MCF 10A (cell line): ENCODE measurements around the gene SYT1. TPM values are rescaled to one million over a fixed set of nuclear protein-coding genes. Genes with fewer than 3 reads are reported as not detected.

Experiments
- BruUV-seq: library from RNA; stranded (reverse); fragments of 400-500 nt; replicated peaks from 2 replicates; lab custom pipeline; 2021; lab: Mats Ljungman, UMichigan
- CTCF ChIA-PET: fragments of 300-600 bp; sonication (Branson Sonifier 250); formaldehyde crosslinking; extraction: SDS; loops from one replicate; lab custom pipeline; 2021; ENCODE audit warnings: antibody characterized with exemption, inconsistent platforms; lab: Yijun Ruan, JAX
- POLR2A ChIA-PET: fragments of 300-600, 350-650 bp; sonication (Branson Sonifier 250); formaldehyde crosslinking; extraction: SDS; loops from one replicate; lab custom pipeline; 2020; ENCODE audit warnings: antibody characterized with exemption, inconsistent platforms; lab: Yijun Ruan, JAX
- DNase-seq: peaks from one replicate; pipeline ENCODE4 v3.0.0-alpha.2; 2018; ENCODE audit not compliant: unreplicated experiment
- H3K27ac Mint-ChIP-seq: one replicate; pipeline ENCODE4 v1.8.0; 2022; ENCODE audit warnings: mild to moderate bottlenecking, low read depth, mixed read lengths; ENCODE audit not compliant: unreplicated experiment
- H3K27me3 Mint-ChIP-seq: one replicate; pipeline ENCODE4 v1.8.0; 2022; ENCODE audit warnings: mixed read lengths; ENCODE audit not compliant: insufficient read depth, unreplicated experiment
- H3K36me3 Mint-ChIP-seq: one replicate; pipeline ENCODE4 v1.8.0; 2022; ENCODE audit warnings: mild to moderate bottlenecking, moderate library complexity, mixed read lengths; ENCODE audit not compliant: insufficient read depth, unreplicated experiment
- H3K4me1 Mint-ChIP-seq: one replicate; pipeline ENCODE4 v1.8.0; 2022; ENCODE audit warnings: mixed read lengths; ENCODE audit not compliant: insufficient read depth, unreplicated experiment
- H3K4me3 Mint-ChIP-seq: one replicate; pipeline ENCODE4 v1.8.0; 2022; ENCODE audit warnings: mild to moderate bottlenecking, moderate library complexity, mixed read lengths; ENCODE audit not compliant: unreplicated experiment
- H3K9me3 Mint-ChIP-seq: one replicate; pipeline ENCODE4 v1.8.0; 2022; ENCODE audit warnings: mixed read lengths; ENCODE audit not compliant: unreplicated experiment
- intact Hi-C: fragments of 100-400 bp; cut with micrococcal nuclease; formaldehyde crosslinking; loops from 2 replicates; pipeline ENCODE4 v1.14.1; 2022
- total RNA-seq: library from RNA; stranded (reverse); gene quantifications from 2 replicates; pipeline ENCODE4 v1.2.3, GENCODE V29; 2022
- TF ChIP-seq, protein P1 (sequence below): fragments of 200-600 bp; IDR thresholded peaks from one replicate; pipeline ENCODE4 v1.8.0; 2022; ENCODE audit warnings: antibody characterized with exemption, mild to moderate bottlenecking; ENCODE audit not compliant: unreplicated experiment

SYT1 gene
- total RNA-seq, 1 experiment from 2014 or later: 7.4 TPM

GRCh38 chr12:79008591-79008990 lies 144.0 kb downstream of the SYT1 start:
- H3K27me3 Mint-ChIP-seq: no peaks in the 10 kb centered on the region
- no peak overlapping the region for H3K4me3 Mint-ChIP-seq
- DNase-seq: no peak
- CTCF ChIA-PET: interaction anchor here (0.7 to 1.0 kb wide), 4 partner anchors 8 to 338 kb away, joined by 3 to 4 read pairs (median 3); no protein-coding TSS in a partner anchor
- no peaks in the 10 kb centered on the region for H3K4me1 Mint-ChIP-seq
- TF ChIP-seq, protein P1, sequence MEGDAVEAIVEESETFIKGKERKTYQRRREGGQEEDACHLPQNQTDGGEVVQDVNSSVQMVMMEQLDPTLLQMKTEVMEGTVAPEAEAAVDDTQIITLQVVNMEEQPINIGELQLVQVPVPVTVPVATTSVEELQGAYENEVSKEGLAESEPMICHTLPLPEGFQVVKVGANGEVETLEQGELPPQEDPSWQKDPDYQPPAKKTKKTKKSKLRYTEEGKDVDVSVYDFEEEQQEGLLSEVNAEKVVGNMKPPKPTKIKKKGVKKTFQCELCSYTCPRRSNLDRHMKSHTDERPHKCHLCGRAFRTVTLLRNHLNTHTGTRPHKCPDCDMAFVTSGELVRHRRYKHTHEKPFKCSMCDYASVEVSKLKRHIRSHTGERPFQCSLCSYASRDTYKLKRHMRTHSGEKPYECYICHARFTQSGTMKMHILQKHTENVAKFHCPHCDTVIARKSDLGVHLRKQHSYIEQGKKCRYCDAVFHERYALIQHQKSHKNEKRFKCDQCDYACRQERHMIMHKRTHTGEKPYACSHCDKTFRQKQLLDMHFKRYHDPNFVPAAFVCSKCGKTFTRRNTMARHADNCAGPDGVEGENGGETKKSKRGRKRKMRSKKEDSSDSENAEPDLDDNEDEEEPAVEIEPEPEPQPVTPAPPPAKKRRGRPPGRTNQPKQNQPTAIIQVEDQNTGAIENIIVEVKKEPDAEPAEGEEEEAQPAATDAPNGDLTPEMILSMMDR: no peak
- POLR2A ChIA-PET: interaction anchor here (0.7 kb wide), 1 partner anchor 600 kb away, joined by 3 read pairs; no protein-coding TSS in a partner anchor
- no TSS peak for BruUV-seq
- intact Hi-C loops: loop anchor here (5.0 kb wide), 1 partner anchor 169 kb away; no protein-coding TSS in a partner anchor
- H3K9me3 Mint-ChIP-seq: no peaks in the 10 kb centered on the region
- H3K27ac Mint-ChIP-seq: no peak overlapping the region
- H3K36me3 Mint-ChIP-seq: no peaks in the 10 kb centered on the region

- H3K27ac Mint-ChIP-seq: no peak overlapping the region
- intact Hi-C loops: no loop called here
These were observed 148.1 kb downstream of the SYT1 start for GRCh38 chr12:79012636-79013035.

GRCh38 chr12:79016181-79016580 lies 151.6 kb downstream of the SYT1 start:
- intact Hi-C loops: no loop called here
- Mint-ChIP-seq H3K4me3 (no peak overlapping the region), H3K27me3 (no peaks in the 10 kb centered on the region), H3K27ac (no peak overlapping the region), H3K36me3 (no peaks in the 10 kb centered on the region), H3K4me1 (peaks cover 9% of the 10 kb centered on the region), H3K9me3 (peaks cover 10% of the 10 kb centered on the region)
- POLR2A ChIA-PET: no interaction called here
- no TSS peak for BruUV-seq
- TF ChIP-seq, protein P1: no peak
- CTCF ChIA-PET: no interaction called here
- DNase-seq: no peak

More at GRCh38 chr12:79012636-79013035, 148.1 kb downstream of the SYT1 start:
- Mint-ChIP-seq H3K9me3 (peaks cover 6% of the 10 kb centered on the region), H3K36me3 (no peaks in the 10 kb centered on the region), H3K4me1 (no peaks in the 10 kb centered on the region), H3K4me3 (no peak overlapping the region), H3K27me3 (no peaks in the 10 kb centered on the region)
- DNase-seq: no peak
- no TSS peak for BruUV-seq
- CTCF ChIA-PET: interaction anchor here (0.6 kb wide), 1 partner anchor 1089 kb away, joined by 3 read pairs; no protein-coding TSS in a partner anchor
- TF ChIP-seq, protein P1: no peak
- POLR2A ChIA-PET: no interaction called here

- H3K36me3 Mint-ChIP-seq: no peaks in the 10 kb centered on the region
- peaks cover 10% of the 10 kb centered on the region for H3K9me3 Mint-ChIP-seq
- POLR2A ChIA-PET: no interaction called here
- CTCF ChIA-PET: interaction anchor here (1.3 kb wide), 1 partner anchor 38 kb away, joined by 5 read pairs; no protein-coding TSS in a partner anchor
- H3K4me1 Mint-ChIP-seq: peaks cover 9% of the 10 kb centered on the region
- intact Hi-C loops: no loop called here
- no peaks in the 10 kb centered on the region for H3K27me3 Mint-ChIP-seq
- TF ChIP-seq, protein P1: no peak
- H3K27ac Mint-ChIP-seq: no peak overlapping the region
- no peak overlapping the region for H3K4me3 Mint-ChIP-seq
- no TSS peak for BruUV-seq
- no peak for DNase-seq
These were observed 155.1 kb downstream of the SYT1 start for GRCh38 chr12:79019672-79020071.
